SIG-M5 treated with dmso at 0.1 percent for 504 hours (cell line): ENCODE results near the gene LMBR1L.
A peak's percentile ranks its signal among the peaks of the same experiment; 100 is the strongest.
"Not testable (repeated sequence)": the region's sequence is repeated elsewhere in the genome, so short reads cannot be mapped to it uniquely, and the experiment has no call there.

Source experiments
- DNase-seq: peaks from one replicate; lab custom pipeline; 2025; ENCODE audit not compliant: unreplicated experiment; lab: John Stamatoyannopoulos, UW

LMBR1L gene

GRCh38 chr12:49110464-49111155 is at the start of gene LMBR1L:
Gene LMBR1L, minus strand, starts transcription at chr12:49110847. Its CDS starts 292 bp downstream, at chr12:49110555.
- DNase-seq = peak; percentile 100

- DNase-seq = no peak
Observed at GRCh38 chr12:49160399-49160798, 49.8 kb upstream of the LMBR1L start.

- no peak for DNase-seq
Observed at GRCh38 chr12:49154221-49154620, 43.6 kb upstream of the LMBR1L start.

GRCh38 chr12:49147384-49147783 is 36.7 kb upstream of the LMBR1L start:
- no peak for DNase-seq

- no peak for DNase-seq
Observed at GRCh38 chr12:49146406-49146805, 35.8 kb upstream of the LMBR1L start.

GRCh38 chr12:49144384-49144783 is 33.7 kb upstream of the LMBR1L start:
- DNase-seq = no peak

GRCh38 chr12:49138999-49139398 is 28.4 kb upstream of the LMBR1L start:
- DNase-seq = no peak

GRCh38 chr12:49138587-49138986 is 27.9 kb upstream of the LMBR1L start:
- DNase-seq = no peak

- DNase-seq = no peak
Observed at GRCh38 chr12:49137476-49137875, 26.8 kb upstream of the LMBR1L start.

GRCh38 chr12:49136997-49137396 is 26.4 kb upstream of the LMBR1L start:
- not testable (repeated sequence) for DNase-seq

- no peak for DNase-seq
Observed at GRCh38 chr12:49133590-49133989, 22.9 kb upstream of the LMBR1L start.

GRCh38 chr12:49133014-49133413 is 22.4 kb upstream of the LMBR1L start:
- no peak for DNase-seq

- DNase-seq = peak; percentile 66
Observed at GRCh38 chr12:49131894-49132461, 21.3 kb upstream of the LMBR1L start.

- peak; percentile 85 for DNase-seq
Observed at GRCh38 chr12:49131051-49131893, 20.6 kb upstream of the LMBR1L start, which contains the start of gene TUBA1B. Gene TUBA1B, minus strand, starts transcription at chr12:49131395. Its CDS starts 95 bp downstream, at chr12:49131300.

GRCh38 chr12:49130151-49131050 is 19.8 kb upstream of the LMBR1L start:
- peak; percentile 92 for DNase-seq

- no peak for DNase-seq
Observed at GRCh38 chr12:49129332-49130150, 18.9 kb upstream of the LMBR1L start.

- not testable (repeated sequence) for DNase-seq
Observed at GRCh38 chr12:49127971-49128370, 17.3 kb upstream of the LMBR1L start.

- no peak for DNase-seq
Observed at GRCh38 chr12:49126852-49127763, 16.5 kb upstream of the LMBR1L start.
